K562 (cell line): ENCODE data around the gene LPXN. TPM values are rescaled to one million over a fixed set of nuclear protein-coding genes. Genes with fewer than 3 reads are reported as not detected.

Experiments used
- ATAC-seq: fragments of 200-7000 bp; cut with Tn5 transposase; 3 replicates; pipeline ENCODE4 v1.9.1; 2020; ENCODE audit warnings: moderate library complexity
- BruUV-seq: library from RNA; stranded (reverse); fragments of 400-500 nt; replicated peaks from 2 replicates; lab custom pipeline; 2021; lab: Mats Ljungman, UMichigan
- CTCF ChIA-PET: fragments of 300-600 bp; formaldehyde crosslinking; extraction: SDS; loops from one replicate; lab custom pipeline; 2021; ENCODE audit warnings: low intra/inter-chr PET ratio; lab: Yijun Ruan, JAX
- POLR2A ChIA-PET: fragments of 300-600, 350-650 bp; sonication (Branson Sonifier 250); formaldehyde crosslinking; extraction: SDS; loops from one replicate; lab custom pipeline; 2021; ENCODE audit warnings: antibody characterized with exemption, inconsistent platforms; lab: Yijun Ruan, JAX
- DNase-seq, 4 experiments: peaks; one replicate each; pipeline versions ENCODE4 v3.0.0 to v3.0.0-alpha.2; 2011 to 2018; ENCODE audit warnings: low spot score in 3 of 4, mixed read lengths in 3 of 4; ENCODE audit errors: extremely low read depth in 1 of 4
- FAIRE-seq: peaks from 2 replicates; lab custom pipeline; 2011; peaks lifted over from hg19 to GRCh38; lab: Jason Lieb, UNC
- H2AFZ ChIP-seq: 2 replicates; pipeline ENCODE4 v1.6.0; 2011; ENCODE audit warnings: low read depth, low read length, control low read depth, inconsistent platforms
- H3K27ac ChIP-seq: fragments of 200-600 bp; 3 replicates; pipeline ENCODE4 v1.8.0; 2011; ENCODE audit warnings: low read depth, mild to moderate bottlenecking, control low read depth, inconsistent platforms, low read length, moderate library complexity, mixed read lengths; ENCODE audit errors: extremely low read depth
- H3K27me3 ChIP-seq, 2 experiments: fragments of 300-600 bp in 1 of 2; 2 replicates in 1 of 2; 3 replicates in 1 of 2; pipeline versions ENCODE4 v1.6.0 to v1.8.0; 2011; ENCODE audit warnings: inconsistent platforms in 2 of 2, low read length in 2 of 2, mild to moderate bottlenecking in 1 of 2, mixed read lengths in 1 of 2, moderate library complexity in 1 of 2; ENCODE audit not compliant: control insufficient read depth in 2 of 2, insufficient read depth in 2 of 2
- H3K36me3 ChIP-seq: fragments of 300-600 bp; 3 replicates; pipeline ENCODE4 v1.8.0; 2011; ENCODE audit warnings: mild to moderate bottlenecking, low read length, inconsistent platforms; ENCODE audit not compliant: control insufficient read depth, insufficient read depth
- H3K4me1 ChIP-seq, 2 experiments: fragments of 200-600 bp in 1 of 2; replicated peaks in 1 of 2; 2 replicates in 1 of 2; 3 replicates in 1 of 2; pipeline versions ENCODE4 v1.5.1 to v1.8.0; 2011; ENCODE audit warnings: inconsistent platforms in 2 of 2, low read length in 2 of 2, mild to moderate bottlenecking in 1 of 2, mixed read lengths in 1 of 2, moderate library complexity in 1 of 2; ENCODE audit not compliant: control insufficient read depth in 2 of 2, insufficient read depth in 2 of 2
- H3K4me2 ChIP-seq: 2 replicates; pipeline ENCODE4 v1.6.1; 2011; ENCODE audit warnings: low read length, control low read depth, inconsistent platforms, mixed read lengths; ENCODE audit not compliant: insufficient read depth
- H3K4me3 ChIP-seq: fragments of 200-600 bp; sonication (generic), shearing (Covaris generic); 2 replicates; pipeline ENCODE4 v1.5.1; 2016; ENCODE audit warnings: control low read depth, inconsistent platforms
- H3K79me2 ChIP-seq: fragments of 200-600 bp; 3 replicates; pipeline ENCODE4 v1.8.0; 2011; ENCODE audit warnings: low read length, inconsistent platforms; ENCODE audit not compliant: control insufficient read depth, insufficient read depth
- H3K9ac ChIP-seq, 2 experiments: 2 replicates each; pipeline versions ENCODE4 v1.6.0 to v1.6.1; 2011; ENCODE audit warnings: low read depth in 2 of 2, low read length in 2 of 2, control low read depth in 1 of 2, inconsistent platforms in 1 of 2, mild to moderate bottlenecking in 1 of 2, mixed read lengths in 1 of 2; ENCODE audit not compliant: insufficient read depth in 1 of 2
- H3K9me1 ChIP-seq: one replicate; pipeline ENCODE4 v1.6.0; 2011; ENCODE audit warnings: inconsistent platforms, mild to moderate bottlenecking, low read length, moderate library complexity; ENCODE audit not compliant: control insufficient read depth, insufficient read depth
- H3K9me3 ChIP-seq: replicated peaks from 2 replicates; pipeline ENCODE4 v1.5.1; 2011; ENCODE audit warnings: low read depth, low read length, inconsistent platforms; ENCODE audit not compliant: control insufficient read depth, insufficient read depth
- H4K20me1 ChIP-seq: replicated peaks from 2 replicates; pipeline ENCODE4 v1.6.1; 2011; ENCODE audit warnings: low read length, inconsistent platforms, mixed read lengths; ENCODE audit not compliant: control insufficient read depth, insufficient read depth
- CTBP1 ChIP-seq: fragments of 450-650 bp; IDR thresholded peaks from 2 replicates; pipeline ENCODE4 v1.6.1; 2016; ENCODE audit warnings: borderline replicate concordance
- FIP1L1 ChIP-seq: fragments of 200-400 bp; formaldehyde crosslinking; IDR thresholded peaks from 2 replicates; pipeline ENCODE4 v1.6.1; 2018; ENCODE audit warnings: mild to moderate bottlenecking, low read depth, low read length; ENCODE audit not compliant: poor library complexity, severe bottlenecking
- FUS ChIP-seq: fragments of 200-400 bp; formaldehyde crosslinking; optimal IDR thresholded peaks from 2 replicates; pipeline ENCODE3; 2017; ENCODE audit warnings: low read depth, low read length
- LEF1 ChIP-seq: fragments of 450-650 bp; IDR thresholded peaks from 2 replicates; pipeline ENCODE4 v1.6.1; 2016; ENCODE audit warnings: mild to moderate bottlenecking
- NFIX ChIP-seq: fragments of 250-450 bp; sonication (Bioruptor Pico); IDR thresholded peaks from 2 replicates; pipeline ENCODE4 v1.4.0; 2020; ENCODE audit warnings: low read depth, mild to moderate bottlenecking, moderate library complexity
- RBM15 ChIP-seq: fragments of 200-400 bp; formaldehyde crosslinking; IDR thresholded peaks from 2 replicates; pipeline ENCODE4 v1.6.1; 2018; ENCODE audit warnings: mild to moderate bottlenecking, low read length, moderate library complexity; ENCODE audit not compliant: insufficient read depth
- SMARCA4 ChIP-seq: fragments of 450-650 bp; IDR thresholded peaks from 2 replicates; pipeline ENCODE4 v1.6.1; 2016
- ZC3H4 ChIP-seq: sonication (generic); formaldehyde crosslinking; IDR thresholded peaks from 2 replicates; pipeline ENCODE4 v1.9.0; 2021; ENCODE audit warnings: missing genetic modification reagents, borderline replicate concordance
- ZFP1 ChIP-seq: fragments of 450-650 bp; formaldehyde crosslinking; IDR thresholded peaks from 2 replicates; pipeline ENCODE4 v1.4.0; 2020; ENCODE audit warnings: mild to moderate bottlenecking, mixed read lengths
- ZNF3 ChIP-seq: fragments of 250-450 bp; sonication (Bioruptor Pico); IDR thresholded peaks from 2 replicates; pipeline ENCODE4 v1.5.0; 2021; ENCODE audit warnings: mild to moderate bottlenecking, moderate library complexity
- WGBS: fragments of 100-300 bp; shearing (Covaris generic); methylation state at CpG from one replicate; pipeline ENCODE4 v1.1.6; 2016; ENCODE audit warnings: low coverage, mixed read lengths; ENCODE audit not compliant: insufficient coverage; ENCODE audit errors: missing lambda C conversion rate; 5-methylcytosine and 5-hydroxymethylcytosine counted together
- in situ Hi-C: fragments of 300-500 bp; cut with MboI; formaldehyde crosslinking; loops from 4 replicates; pipeline ENCODE4 v1.15.0; 2018; ENCODE audit warnings: inconsistent platforms, mixed read lengths
- intact Hi-C: fragments of 100-400 bp; cut with micrococcal nuclease; formaldehyde crosslinking; loops from 2 replicates; pipeline ENCODE4 v1.14.2; 2022
- polyA plus RNA-seq, 8 experiments: library from polyadenylated mRNA; depleted of rRNA in 4 of 8; stranded (reverse) in 5 of 8; unstranded in 3 of 8; fragments of >200 nt; fragmentation: Nextera tagmentation in 2 of 8; fragmentation: Illumina TruSeq in 1 of 8; extraction: Ambion mirVana in 2 of 8; extraction: Trizol in 1 of 8; gene quantifications; 2 replicates each; pipeline versions ENCODE4 v1.2.1 to v1.2.3, GENCODE V29; 2011 to 2014; ENCODE audit warnings: inconsistent platforms in 1 of 8, missing spikeins in 1 of 8
- total RNA-seq, 7 experiments: library from RNA; depleted of rRNA in 6 of 7; stranded (reverse); fragments of >200 nt in 6 of 7; fragmentation: Illumina TruSeq in 2 of 7; extraction: Trizol in 2 of 7; gene quantifications; 2 replicates each; pipeline versions ENCODE4 v1.2.1 to v1.2.3, GENCODE V29; 2011 to 2021; ENCODE audit warnings: low replicate concordance in 1 of 7
- TF ChIP-seq, protein P1 (sequence below): sonication (generic); formaldehyde crosslinking; IDR thresholded peaks from 2 replicates; pipeline ENCODE4 v1.8.0; 2022; ENCODE audit warnings: mild to moderate bottlenecking, low read depth, missing genetic modification reagents
- TF ChIP-seq, protein P2 (sequence below): sonication (generic); formaldehyde crosslinking; IDR thresholded peaks from 2 replicates; pipeline ENCODE4 v1.8.1; 2023; ENCODE audit warnings: mild to moderate bottlenecking, missing genetic modification reagents

The LPXN gene
- total and polyA plus RNA-seq, 9 of the 15 experiments (the other 6 are each of a cell fraction or from before 2014, with no cell fraction given): 0.73 to 3.1 (median 2.0) TPM

DNA sequence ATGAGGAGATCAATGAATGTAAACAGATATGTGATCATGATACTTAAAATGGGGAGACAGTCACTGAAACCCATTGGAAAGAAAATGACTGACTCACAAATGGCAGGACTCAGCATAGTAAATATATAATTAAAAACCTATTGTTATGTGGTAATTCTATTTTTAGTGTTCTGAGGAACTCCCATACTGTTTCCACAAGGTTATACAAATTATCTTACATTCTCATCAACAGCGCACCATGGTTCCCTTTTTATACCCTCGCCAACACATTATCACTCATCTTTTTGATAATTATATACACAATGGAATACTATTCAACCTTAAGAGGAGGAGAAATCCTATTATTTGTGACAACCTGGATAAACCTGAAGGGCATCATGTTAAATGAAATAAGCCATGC is 84.8 kb downstream of the LPXN start:
- no peaks in the 10 kb centered on the region for H3K27me3 ChIP-seq
- H3K36me3 ChIP-seq: no peaks in the 10 kb centered on the region
- no peaks in the 10 kb centered on the region for H3K79me2 ChIP-seq
- intact Hi-C loops: no loop called here
- H3K4me2 ChIP-seq: no peak overlapping the region
- H3K4me1 ChIP-seq: no peaks in the 10 kb centered on the region
- no peaks in the 10 kb centered on the region for H4K20me1 ChIP-seq
- ATAC-seq (no peak), DNase-seq (no peak), FAIRE-seq (no peak)
- in situ Hi-C loops: no loop called here
- no TSS peak for BruUV-seq
- no peak overlapping the region for H3K27ac ChIP-seq
- ChIA-PET POLR2A (no interaction called here), CTCF (no interaction called here)
- H3K4me3 ChIP-seq: no peak overlapping the region
- H3K9me3 ChIP-seq: no peaks in the 10 kb centered on the region
- TF ChIP-seq FUS (no peak), ZFP1 (CRISPR knock-in tag) (no peak), ZNF3 (CRISPR knock-in tag) (no peak), ZC3H4 (CRISPR knock-in tag) (no peak), NFIX (no peak), SMARCA4 (no peak), CTBP1 (no peak), LEF1 (no peak), RBM15 (no peak), FIP1L1 (no peak)
- TF ChIP-seq, protein P1, sequence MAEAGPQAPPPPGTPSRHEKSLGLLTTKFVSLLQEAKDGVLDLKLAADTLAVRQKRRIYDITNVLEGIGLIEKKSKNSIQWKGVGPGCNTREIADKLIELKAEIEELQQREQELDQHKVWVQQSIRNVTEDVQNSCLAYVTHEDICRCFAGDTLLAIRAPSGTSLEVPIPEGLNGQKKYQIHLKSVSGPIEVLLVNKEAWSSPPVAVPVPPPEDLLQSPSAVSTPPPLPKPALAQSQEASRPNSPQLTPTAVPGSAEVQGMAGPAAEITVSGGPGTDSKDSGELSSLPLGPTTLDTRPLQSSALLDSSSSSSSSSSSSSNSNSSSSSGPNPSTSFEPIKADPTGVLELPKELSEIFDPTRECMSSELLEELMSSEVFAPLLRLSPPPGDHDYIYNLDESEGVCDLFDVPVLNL (CRISPR knock-in tag): no peak
- TF ChIP-seq, protein P2, sequence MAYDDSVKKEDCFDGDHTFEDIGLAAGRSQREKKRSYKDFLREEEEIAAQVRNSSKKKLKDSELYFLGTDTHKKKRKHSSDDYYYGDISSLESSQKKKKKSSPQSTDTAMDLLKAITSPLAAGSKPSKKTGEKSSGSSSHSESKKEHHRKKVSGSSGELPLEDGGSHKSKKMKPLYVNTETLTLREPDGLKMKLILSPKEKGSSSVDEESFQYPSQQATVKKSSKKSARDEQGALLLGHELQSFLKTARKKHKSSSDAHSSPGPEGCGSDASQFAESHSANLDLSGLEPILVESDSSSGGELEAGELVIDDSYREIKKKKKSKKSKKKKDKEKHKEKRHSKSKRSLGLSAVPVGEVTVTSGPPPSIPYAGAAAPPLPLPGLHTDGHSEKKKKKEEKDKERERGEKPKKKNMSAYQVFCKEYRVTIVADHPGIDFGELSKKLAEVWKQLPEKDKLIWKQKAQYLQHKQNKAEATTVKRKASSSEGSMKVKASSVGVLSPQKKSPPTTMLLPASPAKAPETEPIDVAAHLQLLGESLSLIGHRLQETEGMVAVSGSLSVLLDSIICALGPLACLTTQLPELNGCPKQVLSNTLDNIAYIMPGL (CRISPR knock-in tag): no peak
- no peak overlapping the region for H2AFZ ChIP-seq
- no peak overlapping the region for H3K9ac ChIP-seq
- H3K9me1 ChIP-seq: no peaks in the 10 kb centered on the region
- 0% methylated on average over 2 of the region's 2 CpGs for WGBS
